NCI-H460 (cell line): ENCODE measurements around the gene UBL4A. TPM values are rescaled to one million over a fixed set of nuclear protein-coding genes. Genes with fewer than 3 reads are reported as not detected.
A peak's percentile ranks its signal among the peaks of the same experiment; 100 is the strongest.

Source experiments
- DNase-seq: peaks from one replicate; pipeline ENCODE4 v3.0.0-alpha.2; 2016; ENCODE audit warnings: low read depth; ENCODE audit errors: extremely low read depth
- polyA plus RNA-seq: library from polyadenylated mRNA; depleted of rRNA; stranded (reverse); fragments of >200 nt; gene quantifications from 2 replicates; pipeline ENCODE4 v1.2.3, GENCODE V29; 2014; cell fraction: nucleus; rRNA removed
- total RNA-seq: library from RNA; depleted of rRNA; stranded (reverse); fragments of >200 nt; shearing (Covaris generic); gene quantifications from 2 replicates; pipeline ENCODE4 v1.2.3, GENCODE V29; 2014; rRNA removed

The UBL4A gene
- total RNA-seq: 93.2 and 97.7 TPM in 2 replicates
- 85.7 and 98.5 TPM in 2 replicates for polyA plus RNA-seq

DNA sequence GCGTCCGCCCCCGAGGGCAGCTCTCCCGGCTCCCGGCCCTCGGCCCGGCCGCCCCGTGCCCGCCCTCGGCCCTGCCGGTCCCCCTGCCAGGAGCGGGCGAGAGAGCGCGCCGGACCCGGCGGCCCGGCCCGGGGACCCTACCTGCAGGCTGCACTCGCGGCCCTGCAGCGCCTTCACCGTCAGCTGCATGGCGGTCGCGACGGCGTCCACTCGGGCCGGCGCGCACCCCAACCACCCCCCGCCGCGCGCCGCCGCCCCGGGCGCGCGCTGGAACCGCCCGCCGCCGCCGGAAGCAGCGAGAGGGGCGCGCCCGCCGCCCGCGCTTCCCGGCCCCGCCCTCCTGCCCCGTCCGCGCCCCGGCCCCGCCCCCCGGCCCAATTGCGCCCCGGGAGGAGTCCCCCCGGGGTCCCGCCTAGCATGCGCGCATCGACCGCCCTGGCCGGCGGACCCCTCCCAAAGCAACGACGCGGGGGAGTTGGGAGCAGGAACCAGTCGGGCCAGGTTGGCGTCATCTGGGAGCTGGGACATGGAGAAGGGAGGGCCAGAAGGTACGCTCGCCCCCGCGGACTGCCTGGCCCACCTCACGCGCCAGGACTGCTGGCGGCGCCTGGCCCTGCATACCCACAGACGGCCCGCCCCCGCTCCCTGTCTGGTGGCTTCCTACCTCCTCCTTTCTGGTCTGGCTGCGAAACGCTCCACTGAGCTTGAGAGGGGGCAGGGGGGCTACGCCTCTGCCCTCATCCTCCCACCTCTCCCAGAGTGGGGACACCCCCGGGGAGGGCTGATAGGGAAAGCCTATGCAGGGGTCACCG lies at the start of gene UBL4A:
Gene UBL4A (minus strand): TSS at position 220 of the 812 bp plus-strand sequence. CDS start 31 bp downstream, at position 189.
- peak; percentile 36 for DNase-seq

DNA sequence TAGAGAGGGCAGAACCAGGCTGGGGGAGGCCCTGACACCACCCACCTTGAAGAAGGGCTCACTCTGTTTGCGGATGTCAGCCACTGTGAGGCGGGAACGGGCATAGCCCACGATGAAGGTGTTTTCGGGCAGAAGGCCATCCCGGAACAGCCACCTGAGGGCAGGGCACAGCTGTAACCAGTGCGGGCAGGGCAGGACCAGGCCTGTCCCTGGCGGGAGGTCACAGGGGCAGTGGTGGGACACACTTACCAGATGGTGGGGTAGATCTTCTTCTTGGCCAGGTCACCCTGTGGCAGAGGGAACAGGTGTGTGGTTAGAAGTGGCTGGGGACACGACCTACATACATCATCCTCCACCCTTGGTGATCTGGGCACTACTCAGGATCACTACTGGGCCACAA lies 49.5 kb upstream of the UBL4A start:
- DNase-seq: no peak

DNA sequence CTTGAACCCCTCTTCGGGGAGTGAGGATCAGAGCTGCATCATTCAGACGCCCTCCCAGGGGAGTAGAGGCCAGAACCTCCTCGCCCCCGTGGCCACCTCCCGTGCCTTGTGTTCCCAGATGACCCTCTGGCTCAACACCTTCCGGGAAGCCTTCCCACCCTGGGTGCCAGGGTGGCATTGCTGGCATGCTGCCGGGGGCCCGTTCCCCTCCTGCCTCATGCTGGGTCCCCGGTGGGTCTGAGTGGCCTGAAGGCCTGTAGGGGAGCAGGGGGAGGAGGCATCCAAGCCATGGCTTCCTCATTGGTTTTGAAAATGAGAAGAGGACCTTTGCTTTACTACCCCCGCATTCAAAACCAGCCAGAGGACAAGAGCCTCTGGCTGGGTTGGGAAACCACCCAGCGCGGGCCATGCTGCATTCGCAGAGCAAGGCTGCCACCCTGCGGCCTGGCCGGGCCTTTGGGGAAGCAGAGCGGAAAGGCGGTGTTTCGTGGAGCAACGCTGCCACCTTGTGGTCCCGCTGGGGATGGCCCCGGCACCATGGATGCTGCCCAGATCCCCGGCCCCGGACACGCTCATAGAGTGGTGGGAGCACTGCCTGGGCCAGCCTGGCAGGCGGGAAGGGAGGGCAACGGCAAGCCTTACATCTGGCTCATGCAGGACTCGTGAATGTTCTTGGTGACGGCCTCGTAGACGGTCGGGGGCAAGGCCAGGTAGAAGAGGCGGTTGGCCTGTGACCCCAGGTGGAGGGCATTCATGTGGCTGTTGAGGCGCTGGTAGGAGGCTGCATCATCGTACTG lies 48.3 kb upstream of the UBL4A start:
- DNase-seq: peak; percentile 82

DNA sequence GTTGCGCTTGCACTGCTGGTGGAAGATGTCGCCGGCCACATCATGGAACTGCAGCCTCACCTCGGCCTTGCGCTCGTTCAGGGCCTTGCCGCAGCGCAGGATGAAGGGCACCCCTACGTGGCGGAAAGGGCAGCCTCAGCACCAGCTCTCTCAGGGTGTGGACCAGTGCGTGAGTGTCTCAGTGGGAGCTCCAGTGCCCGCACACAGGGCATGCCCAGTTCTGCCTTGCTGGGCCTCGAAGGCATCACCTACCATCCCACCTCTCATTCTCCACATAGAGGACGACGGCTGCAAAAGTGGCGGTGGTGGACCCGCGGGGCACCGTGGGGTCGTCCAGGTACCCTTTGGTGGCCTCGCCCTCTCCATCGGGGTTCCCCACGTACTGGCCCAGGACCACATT lies 46.3 kb upstream of the UBL4A start:
- no peak for DNase-seq

DNA sequence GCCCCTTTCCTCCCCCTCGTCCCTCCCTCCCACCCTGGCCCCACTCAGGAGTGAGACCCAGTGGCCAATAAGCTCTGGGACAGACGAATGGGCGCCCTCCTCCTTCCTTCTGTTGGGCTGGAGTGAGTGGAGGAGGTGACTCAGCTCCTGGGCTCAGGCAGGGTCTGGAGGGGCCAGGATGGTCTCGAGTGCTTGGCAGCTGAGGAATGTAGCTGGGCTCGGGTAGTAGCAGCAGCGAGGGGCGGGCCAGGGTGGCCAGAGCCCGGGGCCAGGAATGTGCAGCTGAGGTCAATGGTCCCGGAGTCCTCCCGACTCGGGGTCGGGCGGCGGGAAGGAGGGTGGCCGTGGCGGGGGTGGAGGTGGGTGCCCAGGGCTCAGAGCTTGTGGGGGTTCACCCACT lies 45.2 kb upstream of the UBL4A start:
- no peak for DNase-seq

DNA sequence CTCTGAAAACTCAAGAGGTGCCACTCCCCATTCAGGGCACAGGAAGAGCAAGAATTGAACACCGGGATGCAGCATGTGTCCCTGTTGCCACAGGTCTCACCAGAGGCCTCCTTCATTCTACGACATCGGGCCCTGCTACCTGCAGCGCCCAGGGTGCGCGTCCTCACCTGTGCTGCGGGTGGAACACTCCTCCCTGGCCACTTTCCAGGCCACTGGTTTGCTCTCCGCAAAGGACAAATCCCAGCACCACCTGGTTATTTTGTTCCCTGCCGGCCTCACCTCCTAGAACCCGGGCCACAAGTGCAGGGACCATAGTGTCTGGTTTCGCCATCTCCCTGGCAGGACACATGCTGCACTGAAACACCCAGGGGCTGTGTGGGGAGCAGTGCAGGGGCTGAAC lies 43.9 kb upstream of the UBL4A start:
- no peak for DNase-seq

DNA sequence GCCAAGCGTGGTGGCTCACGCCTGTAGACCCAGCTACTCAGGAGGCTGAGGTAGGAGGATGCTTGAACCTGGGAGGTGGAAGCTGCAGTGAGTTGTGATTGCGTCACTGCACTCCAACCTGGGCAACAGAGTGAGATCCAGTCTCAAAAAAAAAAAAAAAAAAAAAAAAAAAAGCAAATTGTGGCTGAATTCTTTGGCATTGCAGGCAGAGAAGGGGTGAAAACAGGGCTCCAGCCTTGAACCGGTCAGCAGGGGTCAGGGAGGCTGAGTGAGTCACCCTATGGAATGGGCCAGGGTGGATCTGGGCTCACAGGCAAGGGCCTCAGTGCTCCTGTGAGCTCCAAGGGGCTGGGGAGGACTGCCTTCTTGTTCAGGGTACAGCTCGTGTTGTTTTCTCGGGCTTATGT lies 42.8 kb upstream of the UBL4A start:
- DNase-seq: no peak

DNA sequence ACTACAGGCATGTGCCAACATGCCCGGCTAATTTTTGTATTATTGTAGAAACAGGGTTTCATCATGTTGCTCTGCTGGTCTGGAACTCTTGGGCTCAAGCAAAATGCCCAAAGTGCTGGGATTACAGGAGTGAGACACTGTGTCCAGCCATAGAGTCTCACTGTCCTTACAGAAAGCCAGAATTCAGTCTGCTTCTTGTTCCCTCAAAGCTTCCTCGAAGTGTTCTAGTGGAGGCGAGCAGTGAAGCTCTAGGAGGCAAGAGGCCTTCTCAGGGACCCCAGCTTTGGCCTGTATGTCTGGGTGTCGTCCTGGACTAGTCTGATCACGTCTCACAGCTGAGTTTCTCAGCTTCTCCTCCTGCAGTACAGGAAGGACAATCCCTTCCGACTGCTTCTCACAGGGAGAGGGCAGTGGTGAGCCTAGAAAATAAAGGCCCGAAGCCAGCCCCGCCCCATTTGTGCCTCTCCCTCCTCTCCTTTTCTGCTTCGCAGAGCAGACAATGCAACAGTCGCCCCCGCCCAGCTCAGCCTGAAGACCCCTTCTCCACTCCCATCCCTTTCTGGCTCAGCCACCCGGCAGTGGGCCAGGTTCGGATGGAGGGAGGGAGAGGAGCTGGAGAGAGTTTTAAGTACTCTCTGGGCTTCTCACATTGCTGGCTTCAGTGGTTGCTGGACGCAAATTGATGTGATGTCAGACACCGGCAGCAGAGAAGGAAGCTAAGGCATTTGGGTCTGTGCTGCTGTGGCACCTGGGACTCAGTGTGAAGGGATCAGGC lies 40.7 kb upstream of the UBL4A start:
- DNase-seq: peak; percentile 85

DNA sequence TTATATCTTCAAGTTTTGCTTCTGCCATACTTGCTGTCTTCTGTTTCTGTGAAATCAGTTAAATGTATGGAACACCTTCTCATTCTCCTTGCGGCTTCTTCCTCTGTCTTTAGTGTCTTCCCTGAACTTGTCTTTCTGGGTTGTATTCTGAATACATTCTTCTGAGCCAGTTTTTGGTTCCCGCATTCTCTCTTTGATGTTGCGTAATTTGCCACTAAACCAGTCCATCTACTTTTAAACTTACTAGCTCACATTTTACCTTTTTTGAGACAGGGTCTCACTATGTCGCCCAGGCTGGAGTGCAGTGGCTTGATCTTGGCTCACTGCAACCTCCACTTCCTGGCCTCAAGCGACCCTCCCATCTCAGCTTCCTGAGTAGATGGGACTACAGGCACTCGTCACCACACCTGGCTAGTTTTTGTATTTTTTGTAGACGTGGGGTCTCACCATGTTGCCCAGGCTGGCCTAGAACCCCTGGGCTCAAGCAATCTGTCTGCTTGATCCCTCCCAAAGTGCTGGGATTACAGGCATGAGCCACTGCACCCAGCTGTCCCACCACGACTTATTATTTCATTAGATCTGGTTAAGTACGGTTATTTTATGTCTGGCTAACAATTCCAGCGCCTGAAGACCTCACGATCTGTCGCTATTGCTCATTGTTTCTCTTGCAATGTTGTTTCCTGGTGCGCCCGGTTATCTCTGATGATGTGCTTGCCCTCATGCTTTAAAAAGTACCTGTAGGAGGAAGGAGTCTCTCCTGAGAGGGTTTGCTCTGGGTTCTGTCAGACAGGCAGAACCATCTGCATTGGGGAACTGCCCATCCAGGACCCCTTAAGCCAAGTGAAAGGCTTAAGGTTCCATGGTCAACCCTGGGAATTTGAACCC lies 39.4 kb upstream of the UBL4A start:
- DNase-seq: no peak

DNA sequence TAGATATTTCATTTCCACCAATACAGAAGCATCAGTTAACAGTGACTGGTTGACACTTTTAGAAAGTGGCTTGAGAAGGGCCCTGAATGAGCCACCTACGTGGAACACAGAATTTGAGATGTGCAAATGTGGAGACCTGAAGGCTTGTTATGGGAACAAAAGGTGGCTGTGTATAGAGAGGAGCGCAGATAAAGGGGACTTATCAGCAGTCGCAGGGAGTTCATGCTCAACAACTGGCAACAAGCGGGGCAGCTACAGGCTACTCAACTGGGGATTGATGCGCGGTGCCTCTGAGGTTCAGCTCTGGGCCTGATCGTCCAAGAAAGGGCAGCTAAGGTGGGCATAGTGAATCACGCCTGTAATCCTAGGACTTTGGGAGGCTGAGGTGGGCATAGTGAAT lies 33.0 kb upstream of the UBL4A start:
- DNase-seq: no peak

DNA sequence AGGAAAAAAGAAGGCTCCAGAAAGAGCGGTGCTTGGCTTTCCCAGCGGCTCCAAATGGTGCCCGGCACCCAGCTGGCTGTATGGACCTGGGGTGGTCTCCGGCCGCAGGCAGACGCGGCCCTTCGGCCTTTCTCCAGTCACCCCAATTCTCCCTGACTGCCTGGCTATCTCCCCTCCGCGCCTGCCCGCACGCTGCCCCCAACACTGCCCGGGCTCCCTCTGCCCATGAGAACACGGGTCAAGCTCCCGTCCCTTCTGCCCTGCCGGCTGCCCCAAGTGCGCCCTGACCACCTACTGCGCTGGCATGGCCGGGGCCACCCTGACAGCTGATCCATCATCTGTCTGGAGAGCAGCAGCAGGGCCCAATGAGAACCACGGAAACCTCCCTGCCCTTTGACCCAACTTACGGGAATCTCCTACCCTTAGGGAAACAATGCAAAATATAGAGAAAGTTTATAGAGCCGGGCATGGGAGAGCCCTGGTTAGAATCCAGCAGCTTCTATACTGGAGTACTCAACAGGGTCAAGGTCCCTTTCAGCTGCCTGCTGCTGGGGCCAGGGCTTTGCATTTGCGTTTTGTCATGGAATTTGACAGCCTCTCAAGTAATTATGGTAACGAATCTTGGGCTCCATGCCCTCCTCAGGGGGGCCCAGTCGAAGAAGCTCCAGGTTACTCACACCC lies 30.8 kb upstream of the UBL4A start:
- DNase-seq: no peak

DNA sequence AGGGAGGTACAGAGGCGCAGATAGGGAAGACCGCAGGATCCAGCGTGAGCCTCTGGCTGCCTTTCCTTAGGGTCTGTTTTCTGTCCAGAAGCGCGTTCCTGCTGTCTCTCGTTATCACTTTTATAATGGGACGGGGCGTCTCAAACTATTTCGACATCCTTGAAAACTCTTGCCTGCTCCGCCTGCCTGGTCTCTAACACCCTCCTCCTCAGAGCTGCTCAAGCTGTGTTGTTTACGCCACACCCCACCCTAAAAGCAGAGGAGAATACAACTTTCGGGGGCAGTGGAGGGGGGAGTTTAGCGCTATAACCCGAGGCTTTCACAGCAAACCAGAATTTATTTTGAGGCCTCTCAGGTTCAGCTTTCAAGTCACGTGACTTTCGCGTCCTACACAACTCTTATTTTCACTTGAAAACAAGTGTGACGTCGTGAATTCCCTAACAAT lies 30.3 kb upstream of the UBL4A start:
- DNase-seq: no peak

DNA sequence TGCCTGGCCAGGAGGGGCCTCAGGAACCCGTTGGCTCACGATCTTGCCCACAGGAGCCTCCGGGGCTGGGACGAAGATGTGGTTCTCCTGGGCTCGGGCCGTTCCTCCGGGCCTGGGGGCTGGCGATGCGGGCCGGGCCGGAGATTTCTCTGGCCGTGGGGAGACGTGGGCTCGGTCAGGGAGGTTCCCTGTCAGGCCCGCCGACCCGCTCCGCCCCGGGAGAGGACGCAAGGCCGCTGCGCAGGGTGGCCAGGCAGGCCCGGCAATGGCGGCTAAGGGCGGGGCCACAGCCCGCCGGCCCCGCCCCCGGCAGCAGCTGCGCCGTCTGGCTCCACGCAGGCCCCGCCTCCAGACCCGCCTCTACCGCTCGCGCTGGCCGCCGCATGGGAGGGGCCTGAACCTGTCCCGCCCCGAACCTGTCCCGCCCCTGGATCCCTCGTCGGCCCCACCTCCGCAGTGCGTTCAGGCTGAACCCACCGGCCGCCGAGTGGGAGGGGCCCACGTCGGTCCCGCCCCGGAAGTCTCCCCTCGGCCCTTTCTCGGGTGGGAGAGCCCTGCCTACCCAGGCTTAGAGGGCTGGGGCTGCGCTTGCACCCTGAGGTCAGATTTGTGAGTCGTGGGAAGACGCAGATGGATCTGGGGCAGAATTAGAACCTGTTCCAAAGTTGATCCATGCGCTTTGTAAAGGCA lies 29.7 kb upstream of the UBL4A start, which contains the start of gene FAM3A:
Gene FAM3A (minus strand): TSS at position 267 of the 690 bp plus-strand sequence. CDS start 460 bp downstream, outside the sequence.
- DNase-seq: peak; percentile 85

DNA sequence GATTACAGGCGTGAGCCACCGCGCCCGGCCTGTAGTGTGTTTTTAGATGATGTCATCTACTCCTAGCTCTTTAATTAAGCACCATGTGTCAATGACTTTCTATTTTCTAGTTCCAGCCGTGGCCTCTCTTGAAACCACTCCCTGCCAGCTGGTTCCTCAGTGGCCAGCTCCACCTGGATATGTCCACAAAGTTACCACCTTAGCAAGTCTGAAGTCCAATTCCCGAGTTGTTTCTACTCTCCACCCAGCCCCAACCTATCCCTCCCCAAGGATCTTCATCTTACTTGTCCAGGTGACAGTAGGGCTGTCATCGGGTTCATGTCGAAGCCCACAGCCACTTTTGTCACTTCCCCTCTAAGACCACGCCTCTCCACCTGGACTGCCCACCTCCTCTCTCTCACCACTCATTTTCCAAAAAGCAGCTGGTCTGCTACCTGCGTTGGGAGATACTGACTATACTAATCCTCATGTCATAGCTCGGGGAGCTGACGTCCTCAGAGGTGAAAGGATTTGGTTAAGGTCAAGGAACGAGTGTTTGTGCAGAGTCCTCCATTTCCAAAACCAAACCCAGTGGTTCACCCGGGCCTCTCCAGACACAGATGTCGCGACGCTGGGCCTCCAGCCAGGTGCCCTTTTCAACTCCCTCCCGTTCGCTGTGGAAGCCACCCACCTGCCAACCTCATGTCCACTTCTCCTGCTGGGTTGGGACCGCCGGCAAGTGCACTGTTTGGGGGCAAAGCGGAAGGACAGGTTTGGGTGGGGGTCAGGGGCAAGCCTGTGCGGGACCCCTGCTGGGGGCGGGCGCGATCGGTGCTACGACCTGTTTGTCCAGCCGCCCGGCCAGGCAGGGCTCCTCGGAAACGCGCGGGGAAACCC lies 28.9 kb upstream of the UBL4A start:
- DNase-seq: no peak

DNA sequence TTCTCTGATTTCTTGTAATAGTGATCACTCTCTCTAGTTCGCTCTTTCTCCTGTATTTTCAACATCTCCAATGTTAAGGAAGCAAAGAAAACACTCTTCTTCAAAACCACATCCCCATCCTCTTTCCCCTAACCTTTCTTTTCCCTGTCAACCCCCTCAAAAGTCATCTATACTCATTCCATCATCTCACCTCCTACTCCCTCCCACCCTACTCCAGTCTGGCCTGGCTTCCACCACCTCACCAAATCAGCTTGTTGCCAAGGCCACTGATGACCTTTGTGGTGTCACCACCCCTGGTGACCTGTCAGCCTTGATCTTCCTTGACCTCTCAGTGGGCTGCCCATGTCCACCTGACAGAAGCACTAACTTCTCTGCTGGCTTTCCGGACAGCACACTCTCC lies 27.3 kb upstream of the UBL4A start:
- no peak for DNase-seq

DNA sequence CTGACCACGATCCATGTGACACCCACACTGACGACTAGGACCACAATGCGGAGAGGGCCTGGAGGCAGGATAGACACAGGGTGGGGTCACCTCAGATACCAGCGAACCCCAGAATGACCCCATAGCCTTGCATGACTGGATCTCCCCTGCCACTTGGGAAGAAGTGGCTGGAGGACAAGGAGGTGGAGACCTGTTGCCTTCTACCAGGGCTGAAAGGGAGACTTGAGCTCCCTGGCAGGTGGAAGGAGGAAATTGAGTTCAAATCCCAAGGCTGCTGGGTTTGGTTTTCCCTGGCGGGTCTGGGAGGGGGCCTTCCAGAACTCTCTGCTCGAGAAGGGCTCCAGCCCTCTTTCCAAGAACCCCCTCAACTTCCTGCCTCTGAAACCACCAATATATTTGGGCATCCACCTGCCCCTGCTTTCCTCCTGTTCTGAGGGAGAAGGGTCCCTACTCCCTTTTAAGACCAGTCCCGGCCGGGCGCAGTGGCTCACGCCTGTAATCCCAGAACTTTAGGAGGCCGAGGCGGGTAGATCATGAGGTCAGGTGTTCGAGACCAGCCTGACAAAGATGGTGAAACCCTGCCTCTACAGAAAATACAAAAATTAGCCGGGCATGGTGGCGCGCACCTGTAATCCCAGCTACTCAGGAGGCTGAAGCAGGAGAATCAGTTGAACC lies 26.6 kb upstream of the UBL4A start:
- no peak for DNase-seq

DNA sequence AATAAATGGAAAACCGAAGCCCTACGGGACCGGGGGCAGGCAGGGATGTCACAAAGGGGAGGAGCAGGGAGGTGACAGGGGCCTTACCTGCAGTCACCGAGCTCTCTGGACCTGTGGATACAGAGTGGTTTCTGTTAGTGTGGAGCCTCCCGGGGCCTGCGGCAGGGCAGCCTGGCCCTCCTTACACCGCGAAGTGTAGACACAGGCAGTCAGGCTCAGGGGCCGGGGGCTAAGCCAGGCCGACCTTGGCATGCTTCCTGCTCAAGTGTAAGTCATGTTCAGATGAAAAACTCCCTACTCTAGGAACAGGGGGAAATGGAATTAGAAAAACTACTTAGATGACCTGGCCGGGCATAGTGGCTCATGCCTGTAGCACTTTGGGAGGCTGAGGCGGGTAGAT lies 25.3 kb upstream of the UBL4A start:
- DNase-seq: no peak
